BJ (cell line): ENCODE results near the gene COBL. TPM values are rescaled to one million over a fixed set of nuclear protein-coding genes. Genes with fewer than 3 reads are reported as not detected.

Experiments
- CTCF ChIA-PET: fragments of 350-600 bp; formaldehyde crosslinking; extraction: SDS; loops from one replicate; lab custom pipeline; 2021; ENCODE audit warnings: antibody characterized with exemption, inconsistent platforms; lab: Yijun Ruan, JAX
- POLR2A ChIA-PET: fragments of 300-600 bp; sonication (Branson Sonifier 250); formaldehyde crosslinking; extraction: SDS; loops from one replicate; lab custom pipeline; 2021; ENCODE audit warnings: antibody characterized with exemption; lab: Charles Lee
- DNase-seq: peaks from one replicate; pipeline ENCODE4 v3.0.0-alpha.2; 2011; ENCODE audit warnings: low read depth
- H3K27me3 ChIP-seq: 2 replicates; pipeline ENCODE4 v1.6.0; 2011; ENCODE audit warnings: low read length; ENCODE audit not compliant: control insufficient read depth, insufficient read depth
- H3K36me3 ChIP-seq: 2 replicates; pipeline ENCODE4 v1.5.1; 2011; ENCODE audit warnings: low read length; ENCODE audit not compliant: control insufficient read depth, insufficient read depth
- H3K4me3 ChIP-seq: 2 replicates; pipeline ENCODE4 v1.5.1; 2011; ENCODE audit warnings: low read depth, mild to moderate bottlenecking, control low read depth, low read length
- CTCF ChIP-seq: IDR thresholded peaks from 2 replicates; pipeline ENCODE4 v1.5.1; 2011; ENCODE audit warnings: low read depth, mild to moderate bottlenecking, control low read depth, inconsistent platforms, low read length, moderate library complexity; ENCODE audit not compliant: insufficient read depth
- polyA plus RNA-seq: library from polyadenylated mRNA; depleted of rRNA; stranded (reverse); fragments of >200 nt; gene quantifications from 2 replicates; pipeline ENCODE4 v1.2.3, GENCODE V29; 2011

The COBL gene
- polyA plus RNA-seq, 1 experiment: not detected

GRCh38 chr7:51027935-51028830 lies 288.4 kb downstream of the COBL start:
- H3K27me3 ChIP-seq: no peaks in the 10 kb centered on the region
- no peak for TF ChIP-seq CTCF
- ChIA-PET POLR2A (no interaction called here), CTCF (interaction anchor here (0.6 to 1.7 kb wide), 2 partner anchors 9 to 16 kb away, joined by 3 to 4 read pairs; no protein-coding TSS in a partner anchor)
- H3K36me3 ChIP-seq: no peaks in the 10 kb centered on the region
- H3K4me3 ChIP-seq: no peak overlapping the region
- no peak for DNase-seq

DNA sequence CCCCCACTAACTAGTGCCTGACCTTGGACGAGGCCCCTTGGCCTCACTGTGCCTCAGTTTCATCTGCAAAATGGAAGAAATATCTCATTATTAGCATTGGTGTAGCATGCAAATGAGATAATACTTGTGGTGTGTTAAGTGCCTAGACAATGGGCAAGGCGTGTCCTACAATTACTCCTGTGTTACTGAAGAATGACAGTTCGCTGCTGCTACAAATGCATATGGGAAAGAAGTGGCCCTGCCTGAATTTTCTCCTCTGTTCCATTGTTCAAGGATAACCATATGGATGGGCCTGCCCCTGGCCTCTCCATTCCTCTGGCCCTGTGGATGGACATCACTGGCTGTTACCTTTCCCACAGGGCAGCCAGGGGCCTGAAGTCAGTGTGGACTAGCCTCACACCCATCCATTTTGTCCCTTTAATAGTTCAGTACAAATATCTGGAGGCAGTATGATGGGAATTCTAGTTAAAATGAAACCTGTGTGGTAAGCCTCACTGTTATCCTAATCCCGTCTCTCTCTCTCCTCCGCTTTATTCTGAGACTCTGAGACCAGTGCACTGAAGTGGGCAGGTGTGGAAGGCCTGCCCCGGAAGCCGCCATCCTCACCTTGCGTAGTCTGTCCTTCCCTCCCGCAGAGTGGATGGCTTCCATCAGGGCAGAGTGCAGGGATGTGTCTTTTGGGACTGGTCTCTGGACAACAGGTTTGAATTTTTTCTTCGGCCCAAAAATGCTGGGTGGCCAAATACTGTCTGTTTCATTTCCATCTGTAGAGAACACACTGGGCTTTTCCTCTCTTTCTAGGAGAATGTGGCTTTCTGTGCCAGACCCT lies 289.3 kb downstream of the COBL start:
- no peak overlapping the region for H3K4me3 ChIP-seq
- TF ChIP-seq CTCF: no peak
- POLR2A ChIA-PET: no interaction called here
- DNase-seq: no peak
- CTCF ChIA-PET: no interaction called here
- no peaks in the 10 kb centered on the region for H3K36me3 ChIP-seq
- no peaks in the 10 kb centered on the region for H3K27me3 ChIP-seq

DNA sequence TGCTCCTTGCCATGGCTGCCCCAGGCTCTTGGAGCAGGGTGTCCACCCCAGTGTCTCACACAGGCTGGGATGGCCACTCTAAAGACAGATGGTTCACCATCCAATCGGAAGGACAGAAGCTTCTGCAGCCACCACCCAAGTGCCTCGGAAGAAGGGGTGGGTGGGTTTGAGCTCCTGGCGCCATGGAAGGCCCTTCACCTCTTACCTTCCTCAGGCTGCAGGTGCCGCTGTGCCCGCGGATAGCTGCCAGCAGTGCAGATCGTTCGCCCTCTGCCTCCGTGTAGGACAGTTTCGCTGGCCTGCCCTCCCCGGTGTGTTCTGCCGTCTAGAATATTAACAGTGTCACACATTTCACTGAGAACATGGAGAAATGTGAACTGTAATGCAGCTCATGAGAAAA lies 290.3 kb downstream of the COBL start:
- H3K4me3 ChIP-seq: no peak overlapping the region
- CTCF ChIA-PET: no interaction called here
- H3K36me3 ChIP-seq: no peaks in the 10 kb centered on the region
- TF ChIP-seq CTCF: no peak
- DNase-seq: no peak
- H3K27me3 ChIP-seq: no peaks in the 10 kb centered on the region
- POLR2A ChIA-PET: no interaction called here

- no peaks in the 10 kb centered on the region for H3K36me3 ChIP-seq
- DNase-seq: no peak
- CTCF ChIA-PET: no interaction called here
Measured at GRCh38 chr7:51025668-51026067, 290.9 kb downstream of the COBL start.

More at GRCh38 chr7:51025668-51026067, 290.9 kb downstream of the COBL start:
- H3K4me3 ChIP-seq: no peak overlapping the region
- POLR2A ChIA-PET: no interaction called here
- no peaks in the 10 kb centered on the region for H3K27me3 ChIP-seq
- no peak for TF ChIP-seq CTCF
